GM18505 (cell line): Measurements from ENCODE around the gene TTF2.
"Not testable (repeated sequence)": the region's sequence is repeated elsewhere in the genome, so short reads cannot be mapped to it uniquely, and the experiment has no call there.

ENCODE experiments used
- ATAC-seq: cut with Tn5 transposase; IDR thresholded peaks from one replicate; pipeline ENCODE4 v1.9.1; 2021; ENCODE audit not compliant: unreplicated experiment
- POLR2A ChIP-seq: IDR thresholded peaks from 4 replicates; pipeline ENCODE4 v1.6.1; 2011; ENCODE audit warnings: borderline replicate concordance; ENCODE audit not compliant: insufficient read depth, insufficient read length; ENCODE audit errors: extremely low read depth

The TTF2 gene

DNA sequence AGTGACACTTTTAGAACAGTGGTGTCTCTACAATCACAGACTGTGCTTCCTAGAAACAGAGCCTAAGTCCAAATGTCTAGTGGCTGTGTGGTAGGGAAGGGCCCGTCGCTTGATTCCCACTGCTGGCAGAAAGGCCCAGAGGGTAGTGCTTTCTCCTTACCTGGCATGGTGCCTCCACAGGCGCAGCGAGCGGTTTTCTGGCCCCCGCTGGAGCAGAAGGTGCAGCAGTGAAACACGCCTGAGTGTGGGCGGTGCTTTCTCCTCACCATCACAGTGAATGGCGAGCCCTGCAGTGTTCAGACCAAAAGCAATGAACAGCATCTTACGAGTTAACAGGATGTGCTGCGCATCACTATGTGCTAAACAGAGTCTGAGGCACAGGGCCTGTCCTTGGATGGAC, 53.1 kb downstream of the TTF2 start:
- no peak for TF ChIP-seq POLR2A
- no peak for ATAC-seq

DNA sequence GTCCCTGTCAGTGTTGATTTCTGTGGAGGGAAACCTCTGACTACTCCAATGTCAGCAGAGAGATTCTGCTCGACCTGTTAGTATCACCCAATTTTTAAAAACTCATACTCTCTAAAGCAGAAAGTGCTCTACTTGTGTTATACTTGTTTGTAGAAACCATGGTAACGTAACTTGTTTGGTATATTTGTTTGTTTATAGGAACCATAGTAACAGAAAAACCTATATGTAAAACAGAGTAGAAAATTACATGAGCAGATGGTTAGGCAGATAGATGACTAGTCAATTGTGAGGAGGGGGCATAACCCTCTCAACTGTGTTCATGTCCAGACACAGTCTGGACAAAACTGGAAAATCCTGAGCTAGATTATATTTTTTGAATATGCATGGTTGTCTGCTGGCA, 54.8 kb downstream of the TTF2 start:
- no peak for TF ChIP-seq POLR2A
- no peak for ATAC-seq

DNA sequence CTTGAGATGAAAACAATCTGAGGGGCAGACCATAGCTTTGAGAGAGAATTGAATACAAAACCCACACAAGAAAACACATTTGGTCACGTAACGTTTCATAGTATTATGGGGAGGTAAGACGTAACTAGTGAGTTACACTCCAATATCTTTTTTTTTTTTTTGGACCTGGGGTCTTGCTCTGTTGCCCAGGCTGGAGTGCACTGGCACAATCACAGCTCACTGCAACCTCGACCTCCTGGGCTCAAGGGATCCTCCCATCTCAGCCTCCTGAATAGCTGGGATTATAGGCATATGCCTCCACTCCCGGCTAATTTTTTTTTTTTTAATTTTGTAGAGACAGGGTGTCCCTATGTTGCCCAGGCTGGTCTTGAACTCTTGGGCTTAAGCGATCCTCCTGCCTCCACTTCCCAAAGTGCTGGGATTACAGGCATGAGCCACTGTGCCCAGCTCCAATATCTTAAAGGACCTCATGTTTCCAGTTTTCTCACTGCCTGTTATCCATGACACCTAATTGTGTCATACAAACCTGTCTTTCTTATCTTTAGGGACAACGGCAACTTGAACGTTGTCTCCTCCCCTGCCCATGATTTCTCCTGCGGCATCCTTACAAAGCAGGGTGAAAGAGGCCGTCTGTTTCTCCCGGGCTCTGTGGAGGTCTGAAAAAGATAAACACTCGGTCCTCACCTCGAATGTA, 56.1 kb downstream of the TTF2 start:
- TF ChIP-seq POLR2A, result no peak
- ATAC-seq, result no peak

DNA sequence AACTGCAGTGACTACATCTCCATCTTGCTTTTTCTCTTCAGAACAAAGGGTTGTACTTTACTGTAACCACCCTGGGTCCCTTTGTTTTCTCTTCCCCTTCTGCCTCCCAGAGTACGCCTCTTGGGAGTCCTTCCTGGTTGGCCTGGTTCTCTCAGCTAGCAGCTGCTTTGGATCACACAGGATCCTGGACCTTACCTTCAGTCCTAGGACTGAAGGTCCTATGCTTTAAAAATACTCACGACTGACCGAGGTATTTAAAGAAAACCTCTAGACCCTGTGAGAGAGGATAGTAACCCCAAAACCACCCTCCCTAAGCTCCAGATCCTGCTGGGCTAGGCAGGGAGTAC, 56.6 kb downstream of the TTF2 start:
- TF ChIP-seq POLR2A, result no peak
- ATAC-seq, result no peak

- ATAC-seq, result no peak
- TF ChIP-seq POLR2A, result no peak
These were observed 57.6 kb downstream of the TTF2 start for GRCh38 chr1:117117697-117118096.

DNA sequence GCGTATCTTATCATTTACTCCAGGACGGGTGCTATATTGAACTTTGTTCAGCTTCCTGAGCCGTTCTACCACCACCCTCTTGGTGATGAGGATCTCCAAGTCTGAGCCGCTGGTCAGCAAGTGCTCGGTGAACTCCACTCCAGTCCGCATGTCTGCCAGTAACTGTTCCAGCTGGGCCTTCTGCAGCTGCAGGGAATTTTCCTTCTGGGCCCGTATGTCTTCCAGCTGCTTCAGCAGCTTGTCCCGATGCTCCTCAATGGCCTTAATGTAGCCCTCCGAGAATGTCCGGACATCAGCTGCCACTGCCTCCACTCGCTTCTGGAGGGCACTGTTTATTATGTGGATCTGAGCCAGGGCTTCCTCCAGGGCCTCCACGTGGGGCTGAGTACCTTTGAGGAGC, 58.0 kb downstream of the TTF2 start:
- TF ChIP-seq POLR2A, result no peak
- ATAC-seq, result no peak

DNA sequence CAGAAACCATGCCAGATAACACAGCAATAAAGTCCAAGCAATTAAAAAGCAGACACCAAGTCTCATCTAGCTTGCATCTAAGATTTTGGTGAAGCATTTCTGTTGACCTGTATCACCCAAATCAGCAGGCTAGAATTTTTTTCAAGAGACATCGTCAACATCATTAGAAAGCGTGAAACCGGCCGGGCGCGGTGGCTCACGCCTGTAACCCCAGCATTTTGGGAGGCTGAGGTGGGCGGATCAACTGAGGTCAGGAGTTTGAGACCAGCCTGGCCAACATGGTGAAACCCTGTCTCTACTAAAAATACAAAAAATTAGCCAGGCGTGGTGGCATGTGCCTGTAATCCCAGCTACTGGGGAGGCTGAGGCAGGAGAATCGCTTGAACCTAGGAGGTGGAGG, 59.0 kb downstream of the TTF2 start:
- not testable (repeated sequence) for ATAC-seq

- no peak for ATAC-seq
- TF ChIP-seq POLR2A, result no peak
These were observed 60.9 kb downstream of the TTF2 start for GRCh38 chr1:117120774-117121588.

DNA sequence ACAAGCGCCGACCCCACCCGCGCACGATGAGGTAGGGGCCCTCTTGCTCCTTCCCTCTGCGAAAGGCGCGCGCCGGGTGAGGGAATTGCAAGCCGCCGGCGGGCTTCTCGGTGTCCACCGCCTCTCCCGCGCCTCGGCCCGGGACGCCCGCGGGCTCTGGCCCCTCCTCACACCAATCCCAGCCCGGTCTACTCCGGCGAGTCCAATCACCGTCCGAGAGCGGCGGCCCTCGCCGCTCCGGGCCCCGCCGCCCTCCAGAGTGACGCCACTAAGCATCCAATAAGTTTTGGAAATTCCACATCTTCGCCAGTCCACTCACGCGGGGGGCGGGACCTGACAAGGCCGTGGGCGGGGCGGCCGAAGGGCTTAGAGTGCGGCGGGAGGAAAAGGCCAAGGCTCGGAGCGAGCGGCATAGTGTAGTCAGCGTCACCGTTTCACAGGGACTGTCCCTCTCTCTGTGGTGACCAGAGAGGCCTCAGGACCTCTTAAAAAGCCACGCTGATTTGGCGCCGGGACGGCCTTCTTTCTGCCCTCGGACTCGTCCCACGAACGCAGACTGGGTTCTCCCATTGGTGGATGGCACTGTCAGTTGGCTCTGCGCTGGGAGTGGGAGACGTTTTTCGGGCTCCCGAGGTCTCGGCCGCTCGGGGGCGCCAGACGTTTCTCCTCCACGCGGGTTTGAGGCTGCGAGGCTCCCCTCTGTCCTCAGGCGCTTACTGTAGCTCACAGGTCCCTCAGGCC, 61.6 kb downstream of the TTF2 start, which contains the start of gene TRIM45:
Gene TRIM45, minus strand, starts transcription at position 161 of the 741 bp plus-strand sequence. CDS start 548 bp downstream, outside the sequence.
- peak; percentile 45 for TF ChIP-seq POLR2A
- peak; percentile 82 for ATAC-seq

GRCh38 chr1:117122330-117123025, 62.4 kb downstream of the TTF2 start:
- TF ChIP-seq POLR2A, result no peak
- no peak for ATAC-seq

DNA sequence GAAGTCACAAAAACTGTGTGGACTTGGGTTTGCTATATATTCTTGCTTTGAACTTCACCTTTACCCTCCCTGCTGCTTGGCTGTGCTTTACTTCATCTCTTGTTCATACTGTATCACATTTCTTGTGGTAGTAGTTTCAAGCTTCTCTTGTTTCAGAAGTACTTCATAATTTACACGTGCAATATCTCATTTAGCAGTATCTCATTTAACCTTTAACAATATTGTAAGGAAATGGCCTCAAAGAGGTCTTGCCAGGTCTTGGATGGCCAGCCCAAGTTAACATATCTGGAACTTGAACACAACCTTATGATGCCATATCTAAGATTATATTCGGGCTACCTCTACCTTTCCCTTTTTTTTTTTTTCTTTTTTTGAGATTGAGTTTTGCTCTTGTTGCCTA, 63.1 kb downstream of the TTF2 start:
- no peak for TF ChIP-seq POLR2A
- ATAC-seq, result no peak

GRCh38 chr1:117124661-117125060, 64.5 kb downstream of the TTF2 start:
- no peak for ATAC-seq
- TF ChIP-seq POLR2A, result no peak

GRCh38 chr1:117127795-117128194, 67.7 kb downstream of the TTF2 start:
- ATAC-seq, result no peak
- TF ChIP-seq POLR2A, result no peak
